Fibroblast of lung (primary cell): ENCODE measurements around the gene RPAIN.

ENCODE experiments used
- EZH2 ChIP-seq: IDR thresholded peaks from 2 replicates; pipeline ENCODE4 v1.5.1; 2012; ENCODE audit warnings: low read length, control low read depth, mild to moderate bottlenecking; ENCODE audit errors: missing control alignments
- TF ChIP-seq, protein P1 (sequence below), 2 donors: IDR thresholded peaks in 1 of 2; conservative IDR thresholded peaks in 1 of 2; 1 replicate in 1 of 2; 2 replicates in 1 of 2; pipeline ENCODE4 v1.5.1; 2011 to 2012; ENCODE audit warnings: low read length in 2 of 2, control low read depth in 1 of 2, inconsistent platforms in 1 of 2, low read depth in 1 of 2, mild to moderate bottlenecking in 1 of 2

DNA sequence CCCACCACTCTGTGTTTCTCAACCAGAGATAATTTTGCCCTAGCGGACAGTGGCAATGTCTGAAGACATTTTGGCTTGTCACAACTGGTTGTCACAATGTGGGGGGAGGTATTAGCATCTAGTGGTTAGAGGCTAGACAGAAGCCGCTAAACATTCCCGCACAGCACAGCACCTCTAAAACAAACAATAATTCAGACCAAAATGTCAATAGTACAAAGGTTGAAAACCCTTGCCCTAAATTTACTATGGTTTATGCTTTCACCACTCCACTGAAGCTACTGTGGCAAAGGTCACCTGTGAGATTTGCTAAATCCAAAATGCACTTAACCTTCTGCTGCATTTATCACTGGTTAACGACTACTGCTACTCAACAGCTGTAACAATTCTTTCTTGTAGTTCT is 14.6 kb upstream of the RPAIN start:
- TF ChIP-seq, protein P1, sequence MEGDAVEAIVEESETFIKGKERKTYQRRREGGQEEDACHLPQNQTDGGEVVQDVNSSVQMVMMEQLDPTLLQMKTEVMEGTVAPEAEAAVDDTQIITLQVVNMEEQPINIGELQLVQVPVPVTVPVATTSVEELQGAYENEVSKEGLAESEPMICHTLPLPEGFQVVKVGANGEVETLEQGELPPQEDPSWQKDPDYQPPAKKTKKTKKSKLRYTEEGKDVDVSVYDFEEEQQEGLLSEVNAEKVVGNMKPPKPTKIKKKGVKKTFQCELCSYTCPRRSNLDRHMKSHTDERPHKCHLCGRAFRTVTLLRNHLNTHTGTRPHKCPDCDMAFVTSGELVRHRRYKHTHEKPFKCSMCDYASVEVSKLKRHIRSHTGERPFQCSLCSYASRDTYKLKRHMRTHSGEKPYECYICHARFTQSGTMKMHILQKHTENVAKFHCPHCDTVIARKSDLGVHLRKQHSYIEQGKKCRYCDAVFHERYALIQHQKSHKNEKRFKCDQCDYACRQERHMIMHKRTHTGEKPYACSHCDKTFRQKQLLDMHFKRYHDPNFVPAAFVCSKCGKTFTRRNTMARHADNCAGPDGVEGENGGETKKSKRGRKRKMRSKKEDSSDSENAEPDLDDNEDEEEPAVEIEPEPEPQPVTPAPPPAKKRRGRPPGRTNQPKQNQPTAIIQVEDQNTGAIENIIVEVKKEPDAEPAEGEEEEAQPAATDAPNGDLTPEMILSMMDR (conservative IDR thresholded peaks at IDR 0.05 in 1 of 2, IDR thresholded peaks at IDR 0.05 in 1 of 2; ENCODE audit: low read depth in 1 of 2, low read length in 2 of 2): no peak
- no peak for TF ChIP-seq EZH2
